ENCODE data around the gene PRKN. TPM values are rescaled to one million over a fixed set of nuclear protein-coding genes. Genes with fewer than 3 reads are reported as not detected.

Gene PRKN
- total RNA-seq, 3 donors from 2014 or later = 5.2 to 10.2 (median 8.1) TPM

- Histone ChIP-seq H3K4me1 (ENCODE audit: low read depth) (no peaks in the 10 kb centered on the region), H3K4me3 (no peak overlapping the region), H3K36me3 (ENCODE audit: low read depth) (no peaks in the 10 kb centered on the region), H3K9me3 (no peaks in the 10 kb centered on the region)
- ATAC-seq (no peak), DNase-seq (no peak)
- TF ChIP-seq CTCF (IDR thresholded peaks at IDR 0.05) = no peak
- intact Hi-C loops (cut with DNase I, micrococcal nuclease) = no loop called here
These were observed 1241.0 kb downstream of the PRKN start for GRCh38 chr6:161486361-161487216.

- Histone ChIP-seq H3K4me1 (ENCODE audit: low read depth) (no peaks in the 10 kb centered on the region), H3K36me3 (ENCODE audit: low read depth) (no peaks in the 10 kb centered on the region), H3K4me3 (no peak overlapping the region), H3K9me3 (no peaks in the 10 kb centered on the region)
- no peak for TF ChIP-seq CTCF (IDR thresholded peaks at IDR 0.05)
- intact Hi-C loops (cut with DNase I, micrococcal nuclease) = no loop called here
- no peak for ATAC-seq
- no peak for DNase-seq
These were observed 1245.1 kb downstream of the PRKN start for GRCh38 chr6:161482517-161482858.

- DNase-seq (no peak), ATAC-seq (no peak)
- TF ChIP-seq CTCF (IDR thresholded peaks at IDR 0.05) = no peak
- no peak overlapping the region for H3K4me3 ChIP-seq
- no peaks in the 10 kb centered on the region for H3K36me3 ChIP-seq (ENCODE audit: low read depth)
- intact Hi-C loops (cut with DNase I, micrococcal nuclease) = no loop called here
- H3K9me3 ChIP-seq = no peaks in the 10 kb centered on the region
- H3K4me1 ChIP-seq (ENCODE audit: low read depth) = no peaks in the 10 kb centered on the region
These were observed 1245.6 kb downstream of the PRKN start for GRCh38 chr6:161481786-161482516.

- no peak for DNase-seq
- intact Hi-C loops (cut with DNase I, micrococcal nuclease) = no loop called here
- Histone ChIP-seq H3K4me3 (no peak overlapping the region), H3K9me3 (no peaks in the 10 kb centered on the region), H3K36me3 (ENCODE audit: low read depth) (no peaks in the 10 kb centered on the region), H3K4me1 (ENCODE audit: low read depth) (no peaks in the 10 kb centered on the region)
- no peak for ATAC-seq
- TF ChIP-seq CTCF (IDR thresholded peaks at IDR 0.05) = no peak
These were observed 1247.0 kb downstream of the PRKN start for GRCh38 chr6:161480421-161481155.

DNA sequence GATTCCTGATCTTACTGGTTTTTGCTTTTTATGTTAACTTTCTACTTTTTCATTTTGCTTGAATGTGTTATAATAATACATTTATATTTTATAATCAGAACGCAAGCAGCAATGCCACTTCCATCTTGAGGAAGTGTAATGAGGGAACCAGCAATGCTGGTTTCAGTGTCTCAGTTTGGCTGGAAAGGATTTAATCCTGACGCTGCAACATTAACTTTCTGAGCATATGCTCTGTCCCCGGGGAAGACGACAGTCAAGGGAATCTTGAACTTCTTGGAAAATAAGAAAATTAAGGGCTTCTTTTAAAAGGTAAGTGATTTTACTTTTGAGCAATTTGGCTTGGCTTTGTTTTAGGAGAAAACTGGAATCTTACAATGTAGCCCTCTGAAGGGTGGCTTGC lies 1248.2 kb downstream of the PRKN start:
- H3K9me3 ChIP-seq = no peaks in the 10 kb centered on the region
- TF ChIP-seq CTCF (IDR thresholded peaks at IDR 0.05) = no peak
- no peaks in the 10 kb centered on the region for H3K4me1 ChIP-seq (ENCODE audit: low read depth)
- intact Hi-C loops (cut with DNase I, micrococcal nuclease) = no loop called here
- ATAC-seq (no peak), DNase-seq (no peak)
- H3K4me3 ChIP-seq = no peak overlapping the region
- no peaks in the 10 kb centered on the region for H3K36me3 ChIP-seq (ENCODE audit: low read depth)
